GM18909 (cell line): Measurements from ENCODE around the gene FRRS1L.

ENCODE experiments used
- ATAC-seq: cut with Tn5 transposase; IDR thresholded peaks from one replicate; pipeline ENCODE4 v1.9.1; 2021; ENCODE audit warnings: mild to moderate bottlenecking; ENCODE audit not compliant: unreplicated experiment, poor library complexity

The FRRS1L gene

GRCh38 chr9:109109967-109110328, 57.1 kb downstream of the FRRS1L start:
- ATAC-seq = no peak

DNA sequence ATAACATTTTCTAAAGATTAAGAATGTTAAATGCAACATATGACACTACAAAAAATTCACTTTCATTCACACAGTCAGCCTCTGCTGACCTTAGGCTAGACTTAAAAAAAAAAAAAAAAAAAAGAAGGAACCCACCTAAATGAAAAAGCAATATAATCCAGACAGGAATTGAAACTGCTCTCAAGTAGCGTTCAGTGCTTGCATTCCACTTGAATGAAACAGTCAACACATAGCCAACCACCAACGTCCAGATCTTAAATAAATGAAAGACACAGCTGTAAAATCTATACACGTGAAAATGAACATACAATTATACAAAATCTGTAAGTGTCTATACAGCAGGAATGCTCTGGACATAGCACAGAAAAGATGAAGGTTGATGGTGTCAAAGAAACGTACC, 58.7 kb downstream of the FRRS1L start:
- no peak for ATAC-seq

DNA sequence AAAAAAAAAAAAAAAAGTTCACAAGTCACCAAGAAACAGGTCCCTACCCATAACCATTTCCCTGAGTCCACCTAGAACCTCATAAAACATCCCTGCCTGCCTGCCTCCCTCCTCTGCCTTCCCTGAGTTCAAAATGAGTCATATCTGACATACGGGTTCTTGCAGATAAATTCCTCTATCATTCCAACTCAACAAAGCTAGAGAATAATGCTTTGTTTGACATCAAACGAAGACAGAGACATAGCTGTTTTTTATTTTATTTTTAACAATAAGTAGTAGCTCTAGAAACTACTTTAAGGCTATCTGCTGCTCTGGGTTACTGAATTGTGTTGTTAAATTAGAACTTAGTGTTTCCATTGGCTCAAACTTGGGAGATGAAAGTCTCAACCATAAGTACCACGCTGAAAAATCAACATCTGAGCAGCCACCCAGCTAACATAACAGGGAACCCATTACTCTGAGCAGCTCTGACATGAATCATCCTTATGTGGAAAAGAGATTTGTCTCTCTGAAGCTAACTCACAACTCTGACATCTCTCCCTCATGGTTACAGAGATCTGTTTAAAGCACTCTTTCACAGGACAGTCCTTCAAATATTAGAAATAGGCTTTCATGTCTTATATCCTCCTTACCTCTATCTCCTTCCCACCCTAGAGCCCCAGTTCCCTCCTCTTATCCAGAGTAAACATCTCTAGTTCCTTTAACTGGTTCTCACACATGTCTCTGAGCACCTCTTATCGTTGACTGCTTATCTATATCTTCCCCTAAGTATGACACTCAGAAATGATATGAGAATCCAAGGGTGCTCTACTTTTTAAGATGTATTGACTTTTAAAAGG, 59.4 kb downstream of the FRRS1L start:
- no peak for ATAC-seq

DNA sequence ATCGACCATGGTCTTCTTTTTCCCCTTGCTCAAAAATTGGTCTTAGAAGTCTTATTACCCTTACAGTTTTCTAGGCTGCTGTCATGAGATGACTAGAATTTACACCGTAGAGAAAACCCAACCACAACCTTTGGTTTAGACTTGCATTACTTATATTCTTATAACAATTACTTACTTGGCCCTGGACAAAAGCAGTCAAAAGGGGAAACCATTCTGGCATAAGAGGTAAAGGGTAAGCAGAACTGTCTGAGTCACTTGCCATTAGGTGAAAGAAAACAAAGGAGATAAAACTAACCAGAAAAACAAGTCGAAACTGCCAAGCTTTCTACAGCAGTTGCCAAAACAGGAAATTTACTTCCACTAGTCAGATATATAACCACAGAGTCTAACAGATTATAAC, 65.2 kb downstream of the FRRS1L start:
- peak; percentile 74 for ATAC-seq

GRCh38 chr9:109101202-109101595, 65.8 kb downstream of the FRRS1L start:
- no peak for ATAC-seq

DNA sequence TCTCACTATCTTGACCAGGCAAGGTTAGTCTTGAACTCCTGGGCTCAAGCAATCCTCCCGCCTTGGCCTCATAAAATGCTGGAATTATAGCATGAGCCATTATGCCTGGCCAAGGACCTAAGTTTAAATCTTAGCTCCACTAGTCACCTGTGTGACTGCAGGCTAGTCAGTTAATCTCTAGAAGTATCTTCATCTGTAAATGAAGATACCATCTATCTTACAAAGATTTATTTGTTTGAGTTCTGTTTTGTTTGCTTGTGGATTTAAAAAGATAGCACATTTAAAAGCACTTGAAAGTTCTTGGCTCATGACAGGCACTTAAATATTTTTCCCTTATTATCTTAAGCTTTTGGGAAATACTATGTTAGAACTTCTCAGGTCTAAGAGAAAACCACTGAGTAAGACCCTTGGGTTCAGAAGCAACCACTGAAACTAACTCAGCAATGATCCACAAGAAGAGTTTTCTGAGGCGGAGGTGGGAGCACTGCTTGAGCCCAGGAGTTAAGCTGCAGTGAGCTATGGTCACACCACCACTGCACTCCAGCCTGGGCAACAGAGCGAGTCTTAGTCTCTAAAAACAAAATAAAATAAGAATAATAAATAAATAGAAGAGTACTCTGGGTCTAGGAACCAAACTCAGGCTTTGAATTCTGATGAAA, 66.4 kb downstream of the FRRS1L start:
- ATAC-seq = peak; percentile 34

DNA sequence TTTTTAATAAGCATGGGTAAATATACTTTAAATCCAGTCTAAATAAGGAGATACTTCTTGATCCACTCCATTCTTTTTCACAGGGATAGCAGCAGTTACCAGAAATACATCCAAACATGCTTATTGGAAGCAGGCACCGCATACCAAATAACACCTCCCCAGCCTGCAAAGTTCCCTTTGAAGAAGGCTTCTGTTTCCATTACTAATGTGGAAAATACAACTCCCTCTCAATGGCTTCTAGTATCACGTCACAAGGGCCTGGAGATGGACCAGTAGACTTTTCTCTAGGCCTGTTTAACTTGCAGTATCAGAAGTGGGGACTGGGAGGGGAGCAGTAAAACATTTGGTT, 68.1 kb downstream of the FRRS1L start:
- no peak for ATAC-seq

GRCh38 chr9:109098171-109098959, 68.7 kb downstream of the FRRS1L start:
- no peak for ATAC-seq

DNA sequence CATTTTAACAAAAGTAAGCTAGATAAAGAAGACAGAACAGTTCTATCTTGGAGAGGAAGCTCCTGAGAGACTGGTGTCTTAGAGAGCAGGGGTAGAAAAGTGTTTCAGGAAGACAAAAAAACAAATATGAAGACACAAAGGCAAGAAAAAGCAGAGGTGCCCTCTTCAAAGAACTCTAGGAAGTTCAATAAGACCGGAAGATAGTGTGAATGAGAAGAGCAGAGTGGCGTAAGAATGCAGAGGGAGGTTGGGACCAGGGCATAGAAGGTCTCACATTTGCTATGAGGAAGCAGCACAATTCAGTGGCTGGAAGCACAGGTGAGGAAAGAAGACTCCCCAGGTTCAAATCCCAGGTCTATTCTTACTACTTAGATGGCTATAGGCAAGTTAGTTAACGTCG, 69.9 kb downstream of the FRRS1L start:
- no peak for ATAC-seq

DNA sequence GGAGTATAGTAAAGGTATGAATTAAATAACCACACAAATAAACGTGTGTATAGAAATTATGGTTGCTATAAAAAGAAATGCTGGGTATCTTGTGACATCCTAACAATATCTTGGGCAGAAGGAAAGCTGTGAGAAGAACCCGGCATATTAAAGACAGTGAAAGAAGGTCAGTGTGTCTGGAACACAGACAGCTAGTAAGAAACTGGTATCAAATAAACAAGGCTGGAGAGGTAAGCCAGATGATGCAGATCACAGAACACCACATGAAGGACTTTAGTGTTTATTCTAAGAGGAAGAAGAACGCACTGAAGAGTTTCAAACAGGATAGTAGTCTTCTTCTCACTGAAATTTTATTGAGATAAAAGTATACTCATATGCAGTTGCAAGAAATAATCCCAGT, 71.7 kb downstream of the FRRS1L start:
- ATAC-seq = no peak

- ATAC-seq = no peak
Observed at GRCh38 chr9:109094268-109094667, 72.8 kb downstream of the FRRS1L start.

DNA sequence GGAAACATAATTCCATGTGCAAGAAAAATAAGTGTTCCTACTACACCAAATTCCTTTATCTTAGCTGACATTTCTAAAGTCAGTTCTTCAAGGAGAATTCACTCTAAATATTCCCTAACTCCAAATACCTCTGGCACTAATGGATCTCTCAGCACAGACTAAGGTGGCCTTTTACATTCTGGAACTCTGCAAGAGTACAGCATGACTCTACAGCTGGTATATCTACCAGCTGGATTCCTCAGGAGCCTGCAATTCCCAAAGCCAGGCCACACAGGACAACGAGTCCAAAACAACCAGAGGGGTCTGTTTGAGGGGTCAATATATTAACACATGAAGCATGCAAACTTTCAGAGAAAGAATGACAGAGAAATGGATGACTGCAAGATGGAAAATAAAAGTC, 74.5 kb downstream of the FRRS1L start:
- ATAC-seq = no peak

GRCh38 chr9:109092051-109092580, 74.9 kb downstream of the FRRS1L start:
- no peak for ATAC-seq

GRCh38 chr9:109088221-109088620, 78.8 kb downstream of the FRRS1L start:
- no peak for ATAC-seq

DNA sequence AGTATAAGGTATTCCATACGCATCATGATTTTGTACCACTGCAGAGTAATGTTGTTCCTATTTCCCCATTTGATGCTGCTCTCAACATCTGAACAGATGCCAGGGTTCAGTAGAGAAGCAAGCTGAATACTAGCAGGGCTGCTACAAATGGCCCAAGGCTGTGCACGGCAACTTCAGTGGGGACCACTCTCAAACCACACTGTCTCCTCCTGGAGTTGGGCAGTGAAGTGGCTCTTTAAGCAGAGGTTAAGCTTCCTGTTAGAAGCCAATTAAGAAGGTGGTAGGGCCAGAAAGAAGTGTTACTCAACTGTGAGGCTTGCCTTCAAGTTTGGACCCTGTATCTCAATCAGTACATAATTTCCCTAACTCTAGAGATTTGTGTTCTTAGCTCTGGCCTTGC, 79.3 kb downstream of the FRRS1L start:
- ATAC-seq = no peak

- ATAC-seq = peak; percentile 95
Observed at GRCh38 chr9:109086221-109086620, 80.8 kb downstream of the FRRS1L start.

- ATAC-seq = no peak
Observed at GRCh38 chr9:109085510-109085909, 81.5 kb downstream of the FRRS1L start.

DNA sequence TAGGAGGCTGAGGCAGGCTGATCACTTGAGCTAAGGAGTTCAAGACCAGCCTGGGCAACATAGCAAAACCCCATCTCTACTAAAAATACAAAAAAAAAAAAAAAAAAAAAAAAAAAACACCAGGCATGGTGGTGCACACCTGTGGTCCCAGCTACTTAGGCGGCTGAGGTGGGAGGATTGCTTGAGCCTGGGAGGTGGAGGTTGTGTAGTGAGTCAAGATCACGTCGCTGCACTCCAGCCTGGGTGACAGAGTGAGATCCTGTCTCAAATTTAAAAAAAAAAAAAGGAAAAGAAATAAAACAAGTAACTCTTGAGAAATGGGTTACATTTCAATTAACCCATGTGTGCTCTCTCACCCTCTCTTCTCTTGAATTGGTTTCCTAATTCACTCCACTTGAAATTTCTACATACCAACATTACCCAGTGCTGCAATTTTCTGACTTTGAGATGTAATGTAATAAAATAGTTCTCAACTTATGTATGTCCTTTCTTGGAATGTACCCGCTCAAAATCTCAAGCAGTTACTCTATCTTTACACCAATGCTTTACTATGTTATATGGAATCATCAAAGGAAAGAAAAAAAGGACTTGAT, 83.1 kb downstream of the FRRS1L start:
- no peak for ATAC-seq

- no peak for ATAC-seq
Observed at GRCh38 chr9:109083141-109083540, 83.9 kb downstream of the FRRS1L start.

- no peak for ATAC-seq
Observed at GRCh38 chr9:109082091-109082620, 84.9 kb downstream of the FRRS1L start.
